MCF 10A (cell line): ENCODE data around the gene CRTC1. TPM values are rescaled to one million over a fixed set of nuclear protein-coding genes. Genes with fewer than 3 reads are reported as not detected.

Experiments
- BruUV-seq: library from RNA; stranded (reverse); fragments of 400-500 nt; replicated peaks from 2 replicates; lab custom pipeline; 2021; lab: Mats Ljungman, UMichigan
- CTCF ChIA-PET: fragments of 300-600 bp; sonication (Branson Sonifier 250); formaldehyde crosslinking; extraction: SDS; loops from one replicate; lab custom pipeline; 2021; ENCODE audit warnings: antibody characterized with exemption, inconsistent platforms; lab: Yijun Ruan, JAX
- POLR2A ChIA-PET: fragments of 300-600, 350-650 bp; sonication (Branson Sonifier 250); formaldehyde crosslinking; extraction: SDS; loops from one replicate; lab custom pipeline; 2020; ENCODE audit warnings: antibody characterized with exemption, inconsistent platforms; lab: Yijun Ruan, JAX
- DNase-seq: peaks from one replicate; pipeline ENCODE4 v3.0.0-alpha.2; 2018; ENCODE audit not compliant: unreplicated experiment
- H3K27ac Mint-ChIP-seq: one replicate; pipeline ENCODE4 v1.8.0; 2022; ENCODE audit warnings: mild to moderate bottlenecking, low read depth, mixed read lengths; ENCODE audit not compliant: unreplicated experiment
- H3K27me3 Mint-ChIP-seq: one replicate; pipeline ENCODE4 v1.8.0; 2022; ENCODE audit warnings: mixed read lengths; ENCODE audit not compliant: insufficient read depth, unreplicated experiment
- H3K36me3 Mint-ChIP-seq: one replicate; pipeline ENCODE4 v1.8.0; 2022; ENCODE audit warnings: mild to moderate bottlenecking, moderate library complexity, mixed read lengths; ENCODE audit not compliant: insufficient read depth, unreplicated experiment
- H3K4me1 Mint-ChIP-seq: one replicate; pipeline ENCODE4 v1.8.0; 2022; ENCODE audit warnings: mixed read lengths; ENCODE audit not compliant: insufficient read depth, unreplicated experiment
- H3K4me3 Mint-ChIP-seq: one replicate; pipeline ENCODE4 v1.8.0; 2022; ENCODE audit warnings: mild to moderate bottlenecking, moderate library complexity, mixed read lengths; ENCODE audit not compliant: unreplicated experiment
- H3K9me3 Mint-ChIP-seq: one replicate; pipeline ENCODE4 v1.8.0; 2022; ENCODE audit warnings: mixed read lengths; ENCODE audit not compliant: unreplicated experiment
- CTCF ChIP-seq: fragments of 200-600 bp; IDR thresholded peaks from one replicate; pipeline ENCODE4 v1.8.0; 2022; ENCODE audit warnings: antibody characterized with exemption, mild to moderate bottlenecking; ENCODE audit not compliant: unreplicated experiment
- intact Hi-C: fragments of 100-400 bp; cut with micrococcal nuclease; formaldehyde crosslinking; loops from 2 replicates; pipeline ENCODE4 v1.14.1; 2022
- total RNA-seq: library from RNA; stranded (reverse); gene quantifications from 2 replicates; pipeline ENCODE4 v1.2.3, GENCODE V29; 2022

The CRTC1 gene
- total RNA-seq, 1 experiment from 2014 or later = 11.1 TPM

GRCh38 chr19:18651733-18652132 lies 31.7 kb upstream of the CRTC1 start:
- Mint-ChIP-seq H3K4me1 (peaks cover 5% of the 10 kb centered on the region), H3K9me3 (no peaks in the 10 kb centered on the region), H3K27me3 (peaks cover 4% of the 10 kb centered on the region), H3K4me3 (no peak overlapping the region), H3K27ac (no peak overlapping the region), H3K36me3 (no peaks in the 10 kb centered on the region)
- BruUV-seq = no TSS peak
- CTCF ChIA-PET = interaction anchor here (0.7 kb wide), 1 partner anchor 93 kb away, joined by 3 read pairs; no protein-coding TSS in a partner anchor
- TF ChIP-seq CTCF = no peak
- intact Hi-C loops = no loop called here
- no peak for DNase-seq
- POLR2A ChIA-PET = no interaction called here

GRCh38 chr19:18653853-18654252 lies 29.6 kb upstream of the CRTC1 start:
- H3K4me3 Mint-ChIP-seq = no peak overlapping the region
- H3K4me1 Mint-ChIP-seq = peaks cover 11% of the 10 kb centered on the region
- intact Hi-C loops = no loop called here
- TF ChIP-seq CTCF = no peak
- ChIA-PET POLR2A (no interaction called here), CTCF (no interaction called here)
- H3K27ac Mint-ChIP-seq = no peak overlapping the region
- DNase-seq = no peak
- peaks cover 7% of the 10 kb centered on the region for H3K36me3 Mint-ChIP-seq
- no peaks in the 10 kb centered on the region for H3K9me3 Mint-ChIP-seq
- no TSS peak for BruUV-seq
- peaks cover 18% of the 10 kb centered on the region for H3K27me3 Mint-ChIP-seq

GRCh38 chr19:18654469-18654868 lies 29.0 kb upstream of the CRTC1 start:
- Mint-ChIP-seq H3K9me3 (no peaks in the 10 kb centered on the region), H3K27me3 (peaks cover 18% of the 10 kb centered on the region), H3K4me1 (peaks cover 11% of the 10 kb centered on the region), H3K27ac (no peak overlapping the region), H3K36me3 (peaks cover 10% of the 10 kb centered on the region), H3K4me3 (no peak overlapping the region)
- TF ChIP-seq CTCF = no peak
- intact Hi-C loops = no loop called here
- ChIA-PET POLR2A (no interaction called here), CTCF (interaction anchor here (0.6 kb wide), 1 partner anchor 66 kb away, joined by 3 read pairs; the partner anchor contains the start of gene REX1BD)
- BruUV-seq = no TSS peak
- DNase-seq = no peak

GRCh38 chr19:18655173-18655844 lies 28.2 kb upstream of the CRTC1 start:
- BruUV-seq = no TSS peak
- Mint-ChIP-seq H3K27me3 (peaks cover 18% of the 10 kb centered on the region), H3K4me1 (peaks cover 11% of the 10 kb centered on the region), H3K4me3 (no peak overlapping the region), H3K9me3 (no peaks in the 10 kb centered on the region), H3K27ac (no peak overlapping the region), H3K36me3 (peaks cover 11% of the 10 kb centered on the region)
- POLR2A ChIA-PET = no interaction called here
- CTCF ChIA-PET = no interaction called here
- intact Hi-C loops = no loop called here
- no peak for TF ChIP-seq CTCF
- no peak for DNase-seq
